Right cardiac atrium (tissue), 5 donors: ENCODE results near the gene SNED1. TPM values are rescaled to one million over a fixed set of nuclear protein-coding genes. Genes with fewer than 3 reads are reported as not detected.
A peak's percentile ranks its signal among the peaks of the same experiment; 100 is the strongest.

Experiments used
- ATAC-seq, 2 donors: fragments of 200-7000 bp; cut with Tn5 transposase; one replicate each; pipeline versions ENCODE4 v1.8.0 to v1.9.1; 2020; ENCODE audit warnings: moderate library complexity in 2 of 2, mild to moderate bottlenecking in 1 of 2
- DNase-seq, 3 donors: peaks; one replicate each; pipeline ENCODE4 v3.0.0-alpha.2; 2020
- H3K27ac ChIP-seq: one replicate; pipeline ENCODE4 v1.5.1; 2013; ENCODE audit warnings: mild to moderate bottlenecking, low read length, control low read depth, moderate library complexity
- H3K27me3 ChIP-seq: one replicate; pipeline ENCODE4 v1.6.1; 2013; ENCODE audit not compliant: control insufficient read depth, insufficient read depth
- H3K4me1 ChIP-seq: one replicate; pipeline ENCODE4 v1.6.1; 2013; ENCODE audit warnings: low read length; ENCODE audit not compliant: control insufficient read depth, insufficient read depth
- H3K4me3 ChIP-seq: one replicate; pipeline ENCODE4 v1.5.1; 2013; ENCODE audit warnings: low read length, control low read depth
- H3K9me3 ChIP-seq: one replicate; pipeline ENCODE4 v1.6.1; 2013; ENCODE audit warnings: low read length; ENCODE audit not compliant: control insufficient read depth
- WGBS: extraction: QIAGEN DNeasy Blood & Tissue Kit; methylation state at CpG from one replicate; pipeline ENCODE4 v1.1.7; 2013; 5-methylcytosine and 5-hydroxymethylcytosine counted together
- intact Hi-C, 4 donors: fragments of 100-400 bp; cut with DNase I; formaldehyde crosslinking; loops; one replicate each; pipeline versions ENCODE4 v1.11.0 to v1.14.0; 2022 to 2023
- polyA plus RNA-seq: library from polyadenylated mRNA; stranded (reverse); fragments of 200-250 nt; gene quantifications from one replicate; pipeline ENCODE4 v1.2.3, GENCODE V29; 2013
- total RNA-seq, 4 donors: library from RNA; stranded (reverse); fragmentation: NEBNext Ultra II Directional; extraction: Animal tissue kit (Norgen Biotek cat#: 25700); gene quantifications; one replicate each; pipeline ENCODE4 v1.2.1, GENCODE V29; 2021
- donor health status: healthy with polysubstance abuse.
- donor health status: DM: no; HTN: yes; CAD: no.
- donor health status: DM: no; HTN: no; CAD: no.
- donor health status: DM: no; HTN: yes; CAD: no; lungs with severe emphysema.
- donor health status: DM: yes; HTN: yes; CAD: no.

The SNED1 gene
- total and polyA plus RNA-seq, 5 donors = 6.7 to 19.2 (median 15.8) TPM

GRCh38 chr2:240955306-240956170, 42.9 kb upstream of the SNED1 start:
- 83% methylated on average over 17 of the region's 17 CpGs for WGBS
- Histone ChIP-seq H3K9me3 (no peaks in the 10 kb centered on the region), H3K27ac (no peak overlapping the region), H3K4me3 (no peak overlapping the region), H3K4me1 (no peaks in the 10 kb centered on the region), H3K27me3 (no peaks in the 10 kb centered on the region)
- ATAC-seq (no peak), DNase-seq (peak in 1 of 3 donors; percentile 41)
- intact Hi-C loops = no loop called here

GRCh38 chr2:240956171-240956934, 42.1 kb upstream of the SNED1 start:
- no peaks in the 10 kb centered on the region for H3K27me3 ChIP-seq
- 67% methylated on average over 16 of the region's 16 CpGs for WGBS
- intact Hi-C loops = no loop called here

GRCh38 chr2:240956935-240957655, 41.3 kb upstream of the SNED1 start:
- Histone ChIP-seq H3K4me1 (peaks cover 5% of the 10 kb centered on the region), H3K27me3 (no peaks in the 10 kb centered on the region), H3K9me3 (no peaks in the 10 kb centered on the region), H3K4me3 (no peak overlapping the region), H3K27ac (no peak overlapping the region)
- intact Hi-C loops = no loop called here
- ATAC-seq (no peak), DNase-seq (peak; percentile 13 to 43 (median 42))
- 91% methylated on average over 32 of the region's 32 CpGs for WGBS

More at GRCh38 chr2:240956171-240956934, 42.1 kb upstream of the SNED1 start:
- DNase-seq (peak; percentile 16 to 54 (median 49)), ATAC-seq (no peak)
- Histone ChIP-seq H3K27ac (no peak overlapping the region), H3K9me3 (no peaks in the 10 kb centered on the region), H3K4me3 (no peak overlapping the region), H3K4me1 (peaks cover 3% of the 10 kb centered on the region)

- Histone ChIP-seq H3K27ac (peak overlapping the region; percentile 44), H3K27me3 (no peaks in the 10 kb centered on the region), H3K4me1 (peaks cover 5% of the 10 kb centered on the region), H3K4me3 (no peak overlapping the region), H3K9me3 (no peaks in the 10 kb centered on the region)
- ATAC-seq = peak in 1 of 2 donors; percentile 49
- WGBS = 60% methylated on average over 17 of the region's 17 CpGs
- peak; percentile 69 to 83 (median 82) for DNase-seq
- intact Hi-C loops = no loop called here
Measured at GRCh38 chr2:240957656-240958365, 40.6 kb upstream of the SNED1 start.

- Histone ChIP-seq H3K4me1 (peaks cover 5% of the 10 kb centered on the region), H3K27me3 (no peaks in the 10 kb centered on the region), H3K27ac (peak overlapping the region; percentile 44), H3K9me3 (no peaks in the 10 kb centered on the region), H3K4me3 (no peak overlapping the region)
- intact Hi-C loops = no loop called here
- 95% methylated on average over 19 of the region's 19 CpGs for WGBS
- DNase-seq (peak in 2 of 3 donors; percentile 10 to 56), ATAC-seq (no peak)
Measured at GRCh38 chr2:240958366-240959213, 39.8 kb upstream of the SNED1 start.

GRCh38 chr2:240959214-240959940, 39.0 kb upstream of the SNED1 start:
- Histone ChIP-seq H3K27me3 (no peaks in the 10 kb centered on the region), H3K27ac (no peak overlapping the region)
- DNase-seq = peak in 2 of 3 donors; percentile 19 to 44

GRCh38 chr2:240959941-240960308, 38.5 kb upstream of the SNED1 start:
- no peak overlapping the region for H3K4me3 ChIP-seq
- 79% methylated on average over 14 of the region's 14 CpGs for WGBS
- intact Hi-C loops = no loop called here
- H3K4me1 ChIP-seq = peaks cover 5% of the 10 kb centered on the region
- H3K27me3 ChIP-seq = no peaks in the 10 kb centered on the region
- peak in 1 of 3 donors; percentile 24 for DNase-seq
- H3K9me3 ChIP-seq = no peaks in the 10 kb centered on the region
- no peak for ATAC-seq
- H3K27ac ChIP-seq = no peak overlapping the region

More at GRCh38 chr2:240959214-240959940, 39.0 kb upstream of the SNED1 start:
- H3K9me3 ChIP-seq = no peaks in the 10 kb centered on the region
- intact Hi-C loops = no loop called here
- H3K4me3 ChIP-seq = no peak overlapping the region
- ATAC-seq = no peak
- 87% methylated on average over 15 of the region's 15 CpGs for WGBS
- H3K4me1 ChIP-seq = peaks cover 5% of the 10 kb centered on the region

- Histone ChIP-seq H3K4me3 (no peak overlapping the region), H3K27ac (no peak overlapping the region), H3K9me3 (no peaks in the 10 kb centered on the region), H3K4me1 (peaks cover 5% of the 10 kb centered on the region), H3K27me3 (no peaks in the 10 kb centered on the region)
- intact Hi-C loops = no loop called here
- 24% methylated on average over 28 of the region's 28 CpGs for WGBS
- ATAC-seq (peak; percentile 52 to 73), DNase-seq (peak; percentile 80 to 94 (median 93))
Measured at GRCh38 chr2:240960309-240960970, 38.0 kb upstream of the SNED1 start.
